HepG2 (cell line): ENCODE data around the gene ABCA2. TPM values are rescaled to one million over a fixed set of nuclear protein-coding genes. Genes with fewer than 3 reads are reported as not detected.

Source experiments
- NFYC ChIP-seq: IDR thresholded peaks from 2 replicates; pipeline ENCODE4 v1.6.1; 2016; ENCODE audit warnings: missing genetic modification reagents, missing compliant biosample characterization
- ZNF276 ChIP-seq: sonication (generic); formaldehyde crosslinking; IDR thresholded peaks from 2 replicates; pipeline ENCODE4 v1.4.0; 2020; ENCODE audit warnings: mild to moderate bottlenecking, low read depth, missing genetic modification reagents
- ZNF788 ChIP-seq: sonication (generic); formaldehyde crosslinking; IDR thresholded peaks from 2 replicates; pipeline ENCODE4 v1.5.0; 2020; ENCODE audit warnings: mild to moderate bottlenecking, missing genetic modification reagents, borderline replicate concordance
- polyA plus RNA-seq, 8 experiments: library from polyadenylated mRNA; depleted of rRNA in 3 of 8; stranded (reverse) in 7 of 8; unstranded in 1 of 8; fragments of >200 nt; fragmentation: Illumina TruSeq in 4 of 8; extraction: Trizol in 4 of 8; gene quantifications; 2 replicates each; pipeline versions ENCODE4 v1.2.1 to v1.2.3, GENCODE V29; 2011 to 2016; ENCODE audit warnings: low read depth in 4 of 8, missing spikeins in 1 of 8, mixed read lengths in 1 of 8; ENCODE audit not compliant: insufficient read depth in 1 of 8
- total RNA-seq, 5 experiments: library from RNA; depleted of rRNA; stranded (reverse); fragments of >200 nt; fragmentation: Illumina TruSeq; extraction: Trizol; gene quantifications; 2 replicates each; pipeline ENCODE4 v1.2.3, GENCODE V29; 2016; ENCODE audit warnings: low read depth in 1 of 5
- TF ChIP-seq, protein P1 (sequence below): sonication (generic); formaldehyde crosslinking; IDR thresholded peaks from one replicate; pipeline ENCODE4 v1.5.1; 2020; ENCODE audit warnings: mild to moderate bottlenecking, missing genetic modification reagents; ENCODE audit errors: not compliant biosample characterization
- TF ChIP-seq, protein P2 (sequence below): sonication (generic); formaldehyde crosslinking; IDR thresholded peaks from 2 replicates; pipeline ENCODE4; 2020; ENCODE audit warnings: missing genetic modification reagents, mild to moderate bottlenecking, borderline replicate concordance
- TF ChIP-seq, protein P3 (sequence below): sonication (generic); formaldehyde crosslinking; IDR thresholded peaks from 2 replicates; pipeline ENCODE4 v1.9.0; 2022; ENCODE audit warnings: missing genetic modification reagents, mild to moderate bottlenecking, borderline replicate concordance
- TF ChIP-seq, protein P4 (sequence below), 2 experiments: sonication (generic) in 1 of 2; formaldehyde crosslinking in 1 of 2; IDR thresholded peaks; 2 replicates each; pipeline versions ENCODE4 v1.4.0 to v1.6.1; 2018 to 2020; ENCODE audit warnings: missing genetic modification reagents in 2 of 2, borderline replicate concordance in 1 of 2, low read depth in 1 of 2, mild to moderate bottlenecking in 1 of 2, missing biosample characterization in 1 of 2

ABCA2 gene
- total and polyA plus RNA-seq, 2 of the 13 experiments (the other 11 are each of a cell fraction or from before 2014, with no cell fraction given), result 2.9 to 19.2 TPM

DNA sequence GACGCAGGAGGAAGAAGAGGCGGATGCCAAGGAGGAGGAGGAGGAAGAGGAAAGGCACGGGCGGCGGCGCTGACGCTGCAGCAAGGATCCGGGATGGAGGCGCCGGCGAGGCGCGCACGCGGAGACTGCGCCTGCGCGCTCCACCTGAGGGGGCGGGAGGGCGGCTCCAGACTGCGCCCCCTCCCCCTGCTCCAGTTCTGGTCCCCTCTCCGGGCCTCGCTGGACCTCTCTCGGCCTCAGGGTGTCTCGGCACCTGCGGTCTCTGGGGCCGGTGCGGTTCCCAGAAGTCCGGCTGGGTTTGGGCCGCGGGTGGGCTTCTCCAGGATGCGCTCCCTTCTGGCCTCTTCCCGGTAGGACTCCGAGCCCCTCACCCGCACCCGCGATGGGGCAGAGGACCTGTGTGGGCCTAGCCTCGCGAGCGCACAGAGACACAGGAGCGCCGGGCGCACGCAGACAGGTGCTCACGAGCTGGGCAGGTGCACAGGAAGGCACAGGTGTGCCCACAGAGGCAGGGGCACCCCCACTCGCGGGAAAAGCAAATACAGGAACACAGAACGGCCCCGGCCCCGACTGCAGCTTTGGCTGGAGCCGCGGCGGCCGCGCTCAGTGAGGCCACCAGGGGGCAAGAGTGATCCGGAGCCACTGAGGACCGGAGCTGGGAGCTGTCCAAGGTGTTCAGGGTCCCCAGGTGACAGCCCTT, 18.2 kb upstream of the ABCA2 start, which contains the start of gene NPDC1 (continued):
- TF ChIP-seq ZNF276 (CRISPR knock-in tag), result 0 out of 2 replicates have a peak, but pooled peaks have one; percentile 10
- TF ChIP-seq, protein P1, sequence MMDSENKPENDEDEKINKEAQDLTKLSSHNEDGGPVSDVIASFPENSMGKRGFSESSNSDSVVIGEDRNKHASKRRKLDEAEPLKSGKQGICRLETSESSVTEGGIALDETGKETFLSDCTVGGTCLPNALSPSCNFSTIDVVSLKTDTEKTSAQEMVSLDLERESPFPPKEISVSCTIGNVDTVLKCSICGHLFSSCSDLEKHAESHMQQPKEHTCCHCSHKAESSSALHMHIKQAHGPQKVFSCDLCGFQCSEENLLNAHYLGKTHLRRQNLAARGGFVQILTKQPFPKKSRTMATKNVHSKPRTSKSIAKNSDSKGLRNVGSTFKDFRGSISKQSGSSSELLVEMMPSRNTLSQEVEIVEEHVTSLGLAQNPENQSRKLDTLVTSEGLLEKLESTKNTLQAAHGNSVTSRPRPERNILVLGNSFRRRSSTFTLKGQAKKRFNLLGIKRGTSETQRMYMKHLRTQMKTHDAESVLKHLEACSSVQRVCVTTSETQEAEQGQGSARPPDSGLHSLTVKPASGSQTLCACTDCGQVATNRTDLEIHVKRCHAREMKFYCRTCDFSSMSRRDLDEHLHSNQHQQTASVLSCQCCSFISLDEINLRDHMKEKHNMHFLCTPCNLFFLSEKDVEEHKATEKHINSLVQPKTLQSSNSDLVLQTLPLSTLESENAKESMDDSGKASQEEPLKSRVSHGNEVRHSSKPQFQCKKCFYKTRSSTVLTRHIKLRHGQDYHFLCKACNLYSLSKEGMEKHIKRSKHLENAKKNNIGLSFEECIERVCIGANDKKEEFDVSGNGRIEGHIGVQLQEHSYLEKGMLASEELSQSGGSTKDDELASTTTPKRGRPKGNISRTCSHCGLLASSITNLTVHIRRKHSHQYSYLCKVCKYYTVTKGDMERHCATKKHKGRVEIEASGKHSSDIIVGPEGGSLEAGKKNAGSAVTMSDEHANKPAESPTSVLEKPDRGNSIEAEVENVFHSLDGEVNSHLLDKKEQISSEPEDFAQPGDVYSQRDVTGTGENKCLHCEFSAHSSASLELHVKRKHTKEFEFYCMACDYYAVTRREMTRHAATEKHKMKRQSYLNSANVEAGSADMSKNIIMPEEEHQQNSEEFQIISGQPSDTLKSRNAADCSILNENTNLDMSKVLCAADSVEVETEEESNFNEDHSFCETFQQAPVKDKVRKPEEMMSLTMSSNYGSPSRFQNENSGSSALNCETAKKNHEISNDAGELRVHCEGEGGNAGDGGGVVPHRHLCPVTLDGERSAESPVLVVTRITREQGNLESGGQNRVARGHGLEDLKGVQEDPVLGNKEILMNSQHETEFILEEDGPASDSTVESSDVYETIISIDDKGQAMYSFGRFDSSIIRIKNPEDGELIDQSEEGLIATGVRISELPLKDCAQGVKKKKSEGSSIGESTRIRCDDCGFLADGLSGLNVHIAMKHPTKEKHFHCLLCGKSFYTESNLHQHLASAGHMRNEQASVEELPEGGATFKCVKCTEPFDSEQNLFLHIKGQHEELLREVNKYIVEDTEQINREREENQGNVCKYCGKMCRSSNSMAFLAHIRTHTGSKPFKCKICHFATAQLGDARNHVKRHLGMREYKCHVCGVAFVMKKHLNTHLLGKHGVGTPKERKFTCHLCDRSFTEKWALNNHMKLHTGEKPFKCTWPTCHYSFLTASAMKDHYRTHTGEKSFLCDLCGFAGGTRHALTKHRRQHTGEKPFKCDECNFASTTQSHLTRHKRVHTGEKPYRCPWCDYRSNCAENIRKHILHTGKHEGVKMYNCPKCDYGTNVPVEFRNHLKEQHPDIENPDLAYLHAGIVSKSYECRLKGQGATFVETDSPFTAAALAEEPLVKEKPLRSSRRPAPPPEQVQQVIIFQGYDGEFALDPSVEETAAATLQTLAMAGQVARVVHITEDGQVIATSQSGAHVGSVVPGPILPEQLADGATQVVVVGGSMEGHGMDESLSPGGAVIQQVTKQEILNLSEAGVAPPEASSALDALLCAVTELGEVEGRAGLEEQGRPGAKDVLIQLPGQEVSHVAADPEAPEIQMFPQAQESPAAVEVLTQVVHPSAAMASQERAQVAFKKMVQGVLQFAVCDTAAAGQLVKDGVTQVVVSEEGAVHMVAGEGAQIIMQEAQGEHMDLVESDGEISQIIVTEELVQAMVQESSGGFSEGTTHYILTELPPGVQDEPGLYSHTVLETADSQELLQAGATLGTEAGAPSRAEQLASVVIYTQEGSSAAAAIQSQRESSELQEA, result peak; percentile 32
- peak; percentile 84; the same call in 1 of the 2 replicates for TF ChIP-seq ZNF788
- TF ChIP-seq NFYC (CRISPR knock-in tag), result 0 out of 2 replicates have a peak, but pooled peaks have one; percentile 20
- TF ChIP-seq, protein P2, sequence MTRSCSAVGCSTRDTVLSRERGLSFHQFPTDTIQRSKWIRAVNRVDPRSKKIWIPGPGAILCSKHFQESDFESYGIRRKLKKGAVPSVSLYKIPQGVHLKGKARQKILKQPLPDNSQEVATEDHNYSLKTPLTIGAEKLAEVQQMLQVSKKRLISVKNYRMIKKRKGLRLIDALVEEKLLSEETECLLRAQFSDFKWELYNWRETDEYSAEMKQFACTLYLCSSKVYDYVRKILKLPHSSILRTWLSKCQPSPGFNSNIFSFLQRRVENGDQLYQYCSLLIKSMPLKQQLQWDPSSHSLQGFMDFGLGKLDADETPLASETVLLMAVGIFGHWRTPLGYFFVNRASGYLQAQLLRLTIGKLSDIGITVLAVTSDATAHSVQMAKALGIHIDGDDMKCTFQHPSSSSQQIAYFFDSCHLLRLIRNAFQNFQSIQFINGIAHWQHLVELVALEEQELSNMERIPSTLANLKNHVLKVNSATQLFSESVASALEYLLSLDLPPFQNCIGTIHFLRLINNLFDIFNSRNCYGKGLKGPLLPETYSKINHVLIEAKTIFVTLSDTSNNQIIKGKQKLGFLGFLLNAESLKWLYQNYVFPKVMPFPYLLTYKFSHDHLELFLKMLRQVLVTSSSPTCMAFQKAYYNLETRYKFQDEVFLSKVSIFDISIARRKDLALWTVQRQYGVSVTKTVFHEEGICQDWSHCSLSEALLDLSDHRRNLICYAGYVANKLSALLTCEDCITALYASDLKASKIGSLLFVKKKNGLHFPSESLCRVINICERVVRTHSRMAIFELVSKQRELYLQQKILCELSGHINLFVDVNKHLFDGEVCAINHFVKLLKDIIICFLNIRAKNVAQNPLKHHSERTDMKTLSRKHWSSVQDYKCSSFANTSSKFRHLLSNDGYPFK (CRISPR knock-in tag), result peak; percentile 38; the same call in 1 of the 2 replicates
- TF ChIP-seq, protein P3, sequence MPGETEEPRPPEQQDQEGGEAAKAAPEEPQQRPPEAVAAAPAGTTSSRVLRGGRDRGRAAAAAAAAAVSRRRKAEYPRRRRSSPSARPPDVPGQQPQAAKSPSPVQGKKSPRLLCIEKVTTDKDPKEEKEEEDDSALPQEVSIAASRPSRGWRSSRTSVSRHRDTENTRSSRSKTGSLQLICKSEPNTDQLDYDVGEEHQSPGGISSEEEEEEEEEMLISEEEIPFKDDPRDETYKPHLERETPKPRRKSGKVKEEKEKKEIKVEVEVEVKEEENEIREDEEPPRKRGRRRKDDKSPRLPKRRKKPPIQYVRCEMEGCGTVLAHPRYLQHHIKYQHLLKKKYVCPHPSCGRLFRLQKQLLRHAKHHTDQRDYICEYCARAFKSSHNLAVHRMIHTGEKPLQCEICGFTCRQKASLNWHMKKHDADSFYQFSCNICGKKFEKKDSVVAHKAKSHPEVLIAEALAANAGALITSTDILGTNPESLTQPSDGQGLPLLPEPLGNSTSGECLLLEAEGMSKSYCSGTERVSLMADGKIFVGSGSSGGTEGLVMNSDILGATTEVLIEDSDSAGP (CRISPR knock-in tag), result peak; percentile 82
- TF ChIP-seq, protein P4, sequence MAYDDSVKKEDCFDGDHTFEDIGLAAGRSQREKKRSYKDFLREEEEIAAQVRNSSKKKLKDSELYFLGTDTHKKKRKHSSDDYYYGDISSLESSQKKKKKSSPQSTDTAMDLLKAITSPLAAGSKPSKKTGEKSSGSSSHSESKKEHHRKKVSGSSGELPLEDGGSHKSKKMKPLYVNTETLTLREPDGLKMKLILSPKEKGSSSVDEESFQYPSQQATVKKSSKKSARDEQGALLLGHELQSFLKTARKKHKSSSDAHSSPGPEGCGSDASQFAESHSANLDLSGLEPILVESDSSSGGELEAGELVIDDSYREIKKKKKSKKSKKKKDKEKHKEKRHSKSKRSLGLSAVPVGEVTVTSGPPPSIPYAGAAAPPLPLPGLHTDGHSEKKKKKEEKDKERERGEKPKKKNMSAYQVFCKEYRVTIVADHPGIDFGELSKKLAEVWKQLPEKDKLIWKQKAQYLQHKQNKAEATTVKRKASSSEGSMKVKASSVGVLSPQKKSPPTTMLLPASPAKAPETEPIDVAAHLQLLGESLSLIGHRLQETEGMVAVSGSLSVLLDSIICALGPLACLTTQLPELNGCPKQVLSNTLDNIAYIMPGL (CRISPR knock-in tag; IDR thresholded peaks at IDR 0.05; ENCODE audit: borderline replicate concordance in 1 of 2, low read depth in 1 of 2), result peak; percentile 83 to 84
